Uterus (tissue), 4 donors: ENCODE measurements around the gene SUPT5H. TPM values are rescaled to one million over a fixed set of nuclear protein-coding genes. Genes with fewer than 3 reads are reported as not detected.

ENCODE experiments used
- DNase-seq, 2 donors: peaks; one replicate each; pipeline ENCODE4 v3.0.0-alpha.2; 2019 to 2020
- H3K27ac ChIP-seq, 2 donors: fragments of 200-600 bp; sonication (generic); 1 replicate in 1 of 2; 2 replicates in 1 of 2; pipeline ENCODE4 v1.5.1; 2016 to 2018
- H3K27me3 ChIP-seq, 2 donors: fragments of 200-600 bp; sonication (generic); one replicate each; pipeline ENCODE4 v1.5.1; 2018 to 2019; ENCODE audit warnings: control low read depth in 1 of 2
- H3K36me3 ChIP-seq, 2 donors: fragments of 200-600 bp; sonication (generic); one replicate each; pipeline ENCODE4 v1.5.1; 2019; ENCODE audit warnings: control low read depth in 1 of 2
- H3K4me1 ChIP-seq, 2 donors: fragments of 200-600 bp; sonication (generic); one replicate each; pipeline ENCODE4 v1.5.1; 2018 to 2019; ENCODE audit warnings: control low read depth in 1 of 2
- H3K4me3 ChIP-seq, 2 donors: fragments of 200-600 bp; sonication (generic); 1 replicate in 1 of 2; 2 replicates in 1 of 2; pipeline ENCODE4 v1.5.1; 2018 to 2019; ENCODE audit warnings: mild to moderate bottlenecking in 1 of 2
- H3K9me3 ChIP-seq, 2 donors: fragments of 200-600 bp; sonication (generic); one replicate each; pipeline ENCODE4 v1.5.1; 2019; ENCODE audit warnings: control low read depth in 1 of 2
- POLR2A ChIP-seq, 2 donors: fragments of 450-650 bp; IDR thresholded peaks; one replicate each; pipeline ENCODE4 v1.6.1; 2016; ENCODE audit warnings: antibody characterized with exemption in 2 of 2, mild to moderate bottlenecking in 1 of 2, moderate library complexity in 1 of 2
- intact Hi-C: fragments of 100-400 bp; cut with DNase I; formaldehyde crosslinking; loops from one replicate; pipeline ENCODE4 v1.15.1; 2023; ENCODE audit warnings: low total_unique reads
- total RNA-seq, 4 donors: library from RNA; depleted of rRNA in 3 of 4; stranded (reverse); fragments of >200 nt in 3 of 4; gene quantifications; one replicate each; pipeline versions ENCODE4 v1.1.0 to v1.2.4, GENCODE V29; 2014 to 2023
- TF ChIP-seq, protein P1 (sequence below), 4 experiments: fragments of 200-600 bp in 2 of 4; fragments of 450-650 bp in 2 of 4; sonication (generic) in 2 of 4; IDR thresholded peaks; one replicate each; pipeline ENCODE4 v1.5.1; 2016 to 2019; ENCODE audit warnings: antibody characterized with exemption in 4 of 4, mild to moderate bottlenecking in 2 of 4, moderate library complexity in 1 of 4
- donor health status: DM: yes; HTN: yes; CAD: no.

The SUPT5H gene
- total RNA-seq, 4 donors from 2014 or later = 11.8 to 119 (median 40.0) TPM

DNA sequence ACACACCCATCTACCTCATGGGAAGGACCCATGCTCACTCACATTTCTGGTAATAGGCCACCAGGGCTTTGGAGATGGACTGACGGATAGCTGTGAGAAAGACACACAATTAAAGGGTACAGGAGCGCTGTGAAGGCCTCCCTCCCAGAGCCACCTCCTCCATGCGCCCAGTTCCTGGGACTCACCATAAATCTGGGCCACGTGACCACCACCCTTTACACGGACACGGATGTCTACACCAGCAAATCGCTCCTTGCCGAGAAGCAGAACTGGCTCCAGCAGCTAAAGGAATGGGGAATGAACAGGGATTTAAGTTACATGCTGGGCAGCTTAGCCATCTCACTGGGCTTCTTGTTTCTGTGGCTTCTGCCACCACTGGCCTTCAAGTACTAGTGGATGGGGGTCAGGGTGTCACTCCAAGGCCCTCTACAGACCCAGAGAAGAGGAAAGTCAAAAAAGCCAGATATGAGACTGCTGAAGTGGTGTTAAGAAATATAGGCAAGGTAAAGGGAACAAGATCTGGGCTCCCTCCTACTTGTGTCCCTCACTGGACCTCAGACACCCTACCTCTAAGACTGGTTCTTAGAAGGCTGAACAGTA is 11.8 kb upstream of the SUPT5H start:
- Histone ChIP-seq H3K36me3 (no peaks in the 10 kb centered on the region), H3K4me3 (no peak overlapping the region), H3K9me3 (no peaks in the 10 kb centered on the region), H3K27ac (peak overlapping the region in 1 of 2 donors; percentile 88), H3K27me3 (no peaks in the 10 kb centered on the region), H3K4me1 (peaks cover 6 to 23% of the 10 kb centered on the region in 2 donors)
- no peak for DNase-seq
- TF ChIP-seq, protein P1, sequence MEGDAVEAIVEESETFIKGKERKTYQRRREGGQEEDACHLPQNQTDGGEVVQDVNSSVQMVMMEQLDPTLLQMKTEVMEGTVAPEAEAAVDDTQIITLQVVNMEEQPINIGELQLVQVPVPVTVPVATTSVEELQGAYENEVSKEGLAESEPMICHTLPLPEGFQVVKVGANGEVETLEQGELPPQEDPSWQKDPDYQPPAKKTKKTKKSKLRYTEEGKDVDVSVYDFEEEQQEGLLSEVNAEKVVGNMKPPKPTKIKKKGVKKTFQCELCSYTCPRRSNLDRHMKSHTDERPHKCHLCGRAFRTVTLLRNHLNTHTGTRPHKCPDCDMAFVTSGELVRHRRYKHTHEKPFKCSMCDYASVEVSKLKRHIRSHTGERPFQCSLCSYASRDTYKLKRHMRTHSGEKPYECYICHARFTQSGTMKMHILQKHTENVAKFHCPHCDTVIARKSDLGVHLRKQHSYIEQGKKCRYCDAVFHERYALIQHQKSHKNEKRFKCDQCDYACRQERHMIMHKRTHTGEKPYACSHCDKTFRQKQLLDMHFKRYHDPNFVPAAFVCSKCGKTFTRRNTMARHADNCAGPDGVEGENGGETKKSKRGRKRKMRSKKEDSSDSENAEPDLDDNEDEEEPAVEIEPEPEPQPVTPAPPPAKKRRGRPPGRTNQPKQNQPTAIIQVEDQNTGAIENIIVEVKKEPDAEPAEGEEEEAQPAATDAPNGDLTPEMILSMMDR (IDR thresholded peaks at IDR 0.05) = no peak
- no peak for TF ChIP-seq POLR2A (IDR thresholded peaks at IDR 0.05)
- intact Hi-C loops = no loop called here

GRCh38 chr19:39434123-39435076 is 11.0 kb upstream of the SUPT5H start:
- peak overlapping the region; percentile 86 to 88 for H3K27ac ChIP-seq
- H3K36me3 ChIP-seq = no peaks in the 10 kb centered on the region
- no peak for DNase-seq
- no peaks in the 10 kb centered on the region for H3K9me3 ChIP-seq
- peaks cover 0 to 17% of the 10 kb centered on the region in 2 donors for H3K4me1 ChIP-seq
- no peaks in the 10 kb centered on the region for H3K27me3 ChIP-seq
- intact Hi-C loops = no loop called here
- no peak for TF ChIP-seq POLR2A (IDR thresholded peaks at IDR 0.05)
- TF ChIP-seq, protein P1 (IDR thresholded peaks at IDR 0.05) = no peak
- peak overlapping the region; percentile 91 to 93 for H3K4me3 ChIP-seq

- intact Hi-C loops = no loop called here
- H3K36me3 ChIP-seq = no peaks in the 10 kb centered on the region
- TF ChIP-seq, protein P1 (IDR thresholded peaks at IDR 0.05) = peak in 3 of 4 experiments; percentile 12 to 27 (median 25)
- TF ChIP-seq POLR2A (IDR thresholded peaks at IDR 0.05) = peak; percentile 86 to 97
- peak within 1 kb of the TSS; percentile 91 to 93 for H3K4me3 ChIP-seq
- H3K9me3 ChIP-seq = no peaks in the 10 kb centered on the region
- peaks cover 0 to 17% of the 10 kb centered on the region in 2 donors for H3K4me1 ChIP-seq
- no peaks in the 10 kb centered on the region for H3K27me3 ChIP-seq
- H3K27ac ChIP-seq = peak within 1 kb of the TSS; percentile 86 to 88
- peak; percentile 99 for DNase-seq
These were observed 9.7 kb upstream of the SUPT5H start, which contains the start of gene RPS16 for GRCh38 chr19:39435499-39436349. Gene RPS16, minus strand, starts transcription at chr19:39435949. Its CDS starts 54 bp downstream, at chr19:39435895.

DNA sequence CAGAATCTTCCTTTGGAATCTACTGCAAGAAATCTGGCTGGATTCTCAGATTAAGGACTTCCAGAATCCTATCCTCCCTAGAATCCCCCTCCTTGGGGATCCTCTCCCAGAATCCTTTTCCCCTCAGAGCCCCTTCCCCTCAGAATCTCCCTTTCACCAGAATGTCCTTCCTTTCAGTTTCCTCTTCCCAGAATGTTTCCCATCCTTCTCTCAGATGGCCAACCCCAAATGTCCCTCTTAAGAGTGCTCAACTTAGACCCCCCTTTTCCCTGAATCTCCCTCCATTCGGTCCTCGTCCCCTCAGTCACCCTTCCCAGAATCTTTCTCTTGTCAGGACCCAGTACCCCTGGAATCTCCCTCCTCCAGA is 9.0 kb upstream of the SUPT5H start:
- no peak for DNase-seq
- no peaks in the 10 kb centered on the region for H3K9me3 ChIP-seq
- no peaks in the 10 kb centered on the region for H3K27me3 ChIP-seq
- TF ChIP-seq, protein P1 (IDR thresholded peaks at IDR 0.05) = no peak
- no peak for TF ChIP-seq POLR2A (IDR thresholded peaks at IDR 0.05)
- peaks cover 0 to 17% of the 10 kb centered on the region in 2 donors for H3K4me1 ChIP-seq
- intact Hi-C loops = no loop called here
- H3K4me3 ChIP-seq = peak overlapping the region; percentile 91 to 93
- peak overlapping the region; percentile 83 to 88 for H3K27ac ChIP-seq
- H3K36me3 ChIP-seq = no peaks in the 10 kb centered on the region
